Psoas muscle (tissue), 8 donors: Measurements from ENCODE around the gene FOXD3. TPM values are rescaled to one million over a fixed set of nuclear protein-coding genes. Genes with fewer than 3 reads are reported as not detected.

Source experiments
- ATAC-seq, 4 donors: fragments of 200-7000 bp; cut with Tn5 transposase; one replicate each; pipeline ENCODE4 v1.9.1; 2020; ENCODE audit warnings: moderate library complexity in 3 of 4, mild to moderate bottlenecking in 2 of 4
- DNase-seq, 2 donors: peaks; one replicate each; pipeline ENCODE4 v3.0.0-alpha.2; 2020
- H3K27ac ChIP-seq: fragments of 200-600 bp; one replicate; pipeline ENCODE4 v1.8.0; 2022
- H3K27me3 ChIP-seq, 3 donors: fragments of 200-600 bp in 1 of 3; one replicate each; pipeline versions ENCODE4 v1.6.1 to v1.8.0; 2013 to 2022; ENCODE audit warnings: low read length in 2 of 3, mild to moderate bottlenecking in 2 of 3, moderate library complexity in 1 of 3; ENCODE audit not compliant: insufficient read depth in 3 of 3
- H3K36me3 ChIP-seq, 2 donors: fragments of 200-600 bp in 1 of 2; one replicate each; pipeline versions ENCODE4 v1.6.1 to v1.8.0; 2013 to 2022; ENCODE audit warnings: low read depth in 1 of 2, mild to moderate bottlenecking in 1 of 2, moderate library complexity in 1 of 2; ENCODE audit not compliant: insufficient read depth in 1 of 2
- H3K4me1 ChIP-seq: fragments of 200-600 bp; one replicate; pipeline ENCODE4 v1.8.0; 2022
- H3K4me3 ChIP-seq: fragments of 200-600 bp; one replicate; pipeline ENCODE4 v1.8.0; 2022; ENCODE audit warnings: mild to moderate bottlenecking
- H3K9me3 ChIP-seq: fragments of 200-600 bp; one replicate; pipeline ENCODE4 v1.8.0; 2022
- CTCF ChIP-seq: fragments of 200-600 bp; IDR thresholded peaks from one replicate; pipeline ENCODE4 v1.8.0; 2022; ENCODE audit warnings: antibody characterized with exemption
- WGBS, 3 donors: extraction: QIAGEN DNeasy Blood & Tissue Kit; methylation state at CpG; one replicate each; pipeline versions ENCODE4 v1.1.6 to v1.1.7; 2013; 5-methylcytosine and 5-hydroxymethylcytosine counted together
- intact Hi-C, 2 donors: fragments of 100-400 bp; cut with DNase I; formaldehyde crosslinking; loops; one replicate each; pipeline versions ENCODE4 v1.11.0 to v1.14.2; 2022
- polyA plus RNA-seq, 3 donors: library from polyadenylated mRNA; stranded (reverse); fragments of 200-250 nt; gene quantifications; one replicate each; pipeline ENCODE4 v1.2.3, GENCODE V29; 2013
- total RNA-seq, 4 donors: library from RNA; stranded (reverse); fragmentation: NEBNext Ultra II Directional in 2 of 4; extraction: Animal tissue kit (Norgen Biotek cat#: 25700) in 2 of 4; gene quantifications; one replicate each; pipeline versions ENCODE4 v1.2.1 to v1.2.4, GENCODE V29; 2021 to 2023
- donor health status: healthy with polysubstance abuse.
- donor health status: DM: no; HTN: no; CAD: no; lungs with moderate emphysema.
- donor health status: Bipolar disorder and iron deficiency.
- donor health status: healthy.
- donor health status: DM: yes; HTN: yes; CAD: no.
- donor health status: DM: no; HTN: no; CAD: no.
- donor health status: DM: no; HTN: no; CAD: no.
- donor health status: DM: yes; HTN: yes; CAD: no.

FOXD3 gene
- total and polyA plus RNA-seq, 7 donors: 0.13 to 1.2 (median 0.56) TPM

DNA sequence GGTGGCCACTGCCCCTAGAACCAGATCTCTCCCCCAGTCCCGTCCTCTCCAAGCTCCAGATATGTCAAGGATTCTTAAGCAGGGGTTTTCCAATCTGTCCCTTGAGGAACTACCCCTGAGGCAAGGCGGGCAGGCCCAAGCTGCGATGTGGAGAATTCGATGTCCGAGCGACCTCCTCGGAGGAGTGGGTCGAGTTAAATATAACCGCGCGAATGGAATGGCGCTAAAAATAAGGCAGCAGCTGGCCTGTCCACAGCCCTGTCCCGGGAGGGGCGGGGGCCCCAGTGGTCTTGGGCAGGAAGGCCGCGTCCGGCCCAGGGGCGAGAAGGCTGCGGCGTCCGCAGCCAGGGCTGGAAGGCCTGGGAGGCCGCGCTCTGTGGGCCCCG lies 5.8 kb upstream of the FOXD3 start:
- H3K27me3 ChIP-seq: peaks cover 0 to 77% (median 35%) of the 10 kb centered on the region in 3 donors

DNA sequence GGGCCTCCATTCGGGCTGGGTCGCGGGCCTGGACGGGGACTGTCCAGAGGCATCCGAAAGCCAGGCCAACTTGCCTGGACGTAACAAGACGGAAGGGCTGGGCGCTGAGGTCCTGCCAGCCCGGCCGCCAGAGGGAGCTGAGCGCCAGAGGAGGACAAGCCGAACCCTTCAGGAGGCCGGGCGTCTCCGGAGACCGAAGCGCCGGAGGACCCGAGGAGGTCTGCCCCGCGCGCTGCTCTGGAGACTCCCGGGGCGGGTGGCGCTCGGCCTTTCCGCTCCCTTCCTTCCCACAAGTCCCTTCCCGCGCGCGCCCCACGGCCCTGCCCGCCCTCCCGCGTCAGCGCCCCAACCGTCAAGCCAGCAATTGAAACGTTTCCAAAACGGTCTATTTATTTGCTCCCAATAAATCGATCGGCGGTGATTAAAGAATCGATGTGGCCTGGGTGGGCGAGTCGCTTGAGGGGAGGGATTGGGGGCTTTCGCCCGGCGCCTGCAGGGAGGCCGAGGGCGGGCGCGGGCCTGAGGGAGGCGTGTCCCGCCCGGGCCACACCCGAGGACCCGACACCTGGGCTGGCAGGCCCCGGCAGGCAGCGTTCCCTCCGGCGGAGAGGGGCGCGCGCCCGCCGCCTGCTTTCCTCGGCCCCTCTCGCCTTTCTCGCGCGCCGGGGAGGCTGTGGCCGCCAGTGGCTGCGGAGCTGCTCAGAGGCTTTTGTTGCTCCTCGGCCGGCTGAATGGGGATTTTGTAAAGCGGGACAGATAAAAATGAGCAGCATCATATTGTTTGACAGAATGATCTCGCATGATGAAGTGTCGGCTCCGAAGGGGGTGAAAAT lies 5.2 kb upstream of the FOXD3 start:
- WGBS, 3 donors: 1 to 2% (median 1%) methylated on average over 64 to 80 of the region's 80 CpGs
- Histone ChIP-seq H3K27ac (no peak overlapping the region), H3K9me3 (no peaks in the 10 kb centered on the region), H3K36me3 (no peaks in the 10 kb centered on the region), H3K4me1 (peaks cover 8% of the 10 kb centered on the region), H3K27me3 (peaks cover 0 to 81% (median 40%) of the 10 kb centered on the region in 3 donors), H3K4me3 (peak overlapping the region; percentile 71)
- TF ChIP-seq CTCF: peak; percentile 72
- intact Hi-C loops: loop anchor here in 1 of 2 donors (5.0 kb wide), 1 partner anchor 125 kb away; no protein-coding TSS in a partner anchor
- ATAC-seq: peak; percentile 83 to 93 (median 90)
- peak; percentile 62 to 83 for DNase-seq

More for the DNA sequence above, 5.8 kb upstream of the FOXD3 start:
- ATAC-seq (peak in 3 of 4 donors; percentile 13 to 34 (median 21)), DNase-seq (no peak)
- intact Hi-C loops: loop anchor here in 1 of 2 donors (5.0 kb wide), 1 partner anchor 126 kb away; no protein-coding TSS in a partner anchor
- Histone ChIP-seq H3K4me1 (peaks cover 8% of the 10 kb centered on the region), H3K27ac (no peak overlapping the region), H3K4me3 (peak overlapping the region; percentile 71), H3K36me3 (no peaks in the 10 kb centered on the region), H3K9me3 (no peaks in the 10 kb centered on the region)
- WGBS, 3 donors: 16 to 21% (median 20%) methylated on average over 14 to 24 of the region's 24 CpGs
- no peak for TF ChIP-seq CTCF

DNA sequence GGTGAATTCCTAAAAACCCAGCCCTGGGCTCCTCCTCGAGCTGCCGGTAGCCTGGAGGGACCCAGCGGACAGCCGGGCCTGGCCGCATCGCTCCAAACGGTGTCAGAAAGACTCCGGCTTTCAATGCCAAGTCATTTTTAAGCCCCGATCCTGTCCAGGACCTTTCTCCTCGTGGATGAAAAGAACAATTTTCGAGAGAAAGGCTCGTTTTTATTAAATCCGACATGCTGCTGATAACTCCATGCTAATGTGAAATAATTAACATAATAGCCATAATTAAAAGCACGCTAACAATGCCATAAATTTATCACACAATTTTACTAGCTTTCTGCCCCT lies 4.6 kb upstream of the FOXD3 start:
- H3K4me3 ChIP-seq: peak overlapping the region; percentile 71
- intact Hi-C loops: loop anchor here in 1 of 2 donors (5.0 kb wide), 1 partner anchor 125 kb away; no protein-coding TSS in a partner anchor
- peaks cover 0 to 82% (median 44%) of the 10 kb centered on the region in 3 donors for H3K27me3 ChIP-seq
- H3K9me3 ChIP-seq: no peaks in the 10 kb centered on the region
- peaks cover 8% of the 10 kb centered on the region for H3K4me1 ChIP-seq
- 7 to 9% (median 8%) methylated on average over 14 of the region's 14 CpGs for WGBS, 3 donors
- no peak for TF ChIP-seq CTCF
- ATAC-seq (peak in 2 of 4 donors; percentile 2 to 3), DNase-seq (no peak)
- H3K27ac ChIP-seq: no peak overlapping the region
- H3K36me3 ChIP-seq: no peaks in the 10 kb centered on the region

DNA sequence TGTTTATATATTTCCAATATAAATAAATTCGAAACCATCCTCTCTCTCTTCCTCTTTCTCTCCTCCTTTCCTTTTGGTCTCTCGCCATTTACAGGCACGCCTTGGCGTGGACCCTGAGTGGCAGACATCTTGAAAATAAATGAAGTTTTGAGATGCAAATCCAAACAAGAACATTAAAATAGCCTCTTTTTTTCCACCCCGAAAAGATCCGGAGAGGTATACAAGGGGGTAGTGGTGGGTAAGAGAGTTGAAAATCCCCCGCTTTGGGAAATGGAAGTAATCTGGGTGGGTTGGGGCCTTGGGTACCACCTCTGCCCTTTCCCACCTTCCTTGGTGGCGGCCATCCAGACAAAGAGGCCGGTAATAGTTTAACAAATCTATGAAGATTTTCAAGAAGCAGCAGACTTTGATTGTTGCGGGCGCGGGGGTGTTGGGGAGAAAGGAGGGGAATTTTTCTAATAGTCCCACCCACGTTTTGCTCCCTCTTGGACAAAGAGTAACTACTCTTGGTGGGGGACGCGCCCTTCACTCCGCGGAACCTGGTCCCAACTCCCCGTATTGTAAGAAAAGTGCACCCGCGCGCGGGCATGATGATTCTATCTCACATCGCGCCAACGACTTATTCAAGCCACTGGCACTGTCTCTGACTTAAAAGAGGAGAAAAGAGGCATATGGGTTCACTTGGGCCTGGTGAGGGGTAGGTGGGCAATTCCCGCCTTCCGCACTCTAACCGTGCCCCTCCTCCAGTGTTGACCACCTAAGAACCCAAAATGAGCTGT lies 4.0 kb upstream of the FOXD3 start:
- Histone ChIP-seq H3K4me3 (no peak overlapping the region), H3K27me3 (peaks cover 0 to 88% (median 49%) of the 10 kb centered on the region in 3 donors), H3K27ac (no peak overlapping the region), H3K9me3 (no peaks in the 10 kb centered on the region), H3K36me3 (no peaks in the 10 kb centered on the region), H3K4me1 (peaks cover 8% of the 10 kb centered on the region)
- intact Hi-C loops: loop anchor here in 1 of 2 donors (5.0 kb wide), 1 partner anchor 124 kb away; no protein-coding TSS in a partner anchor
- ATAC-seq: no peak
- 23 to 26% (median 24%) methylated on average over 28 of the region's 28 CpGs for WGBS, 3 donors
- DNase-seq: no peak
- TF ChIP-seq CTCF: no peak
